ENCODE results near the gene KRT78.
A peak's percentile ranks its signal among the peaks of the same experiment; 100 is the strongest.
"Not testable (repeated sequence)": the region's sequence is repeated elsewhere in the genome, so short reads cannot be mapped to it uniquely, and the experiment has no call there.

The KRT78 gene

GRCh38 chr12:52848661-52849255, at the start of gene KRT78:
Gene KRT78 (minus strand): TSS chr12:52848994. CDS start chr12:52848930, 64 bp downstream.
- no peak for DNase-seq

- no peak for DNase-seq
These were observed 47.7 kb upstream of the KRT78 start for GRCh38 chr12:52896190-52897100.

GRCh38 chr12:52895726-52896189, 47.0 kb upstream of the KRT78 start:
- no peak for DNase-seq

- DNase-seq: no peak
These were observed 44.2 kb upstream of the KRT78 start for GRCh38 chr12:52892974-52893373.

- DNase-seq: no peak
These were observed 43.5 kb upstream of the KRT78 start for GRCh38 chr12:52892207-52892852.

- no peak for DNase-seq
These were observed 42.2 kb upstream of the KRT78 start for GRCh38 chr12:52891044-52891443.

GRCh38 chr12:52890417-52890816, 41.6 kb upstream of the KRT78 start:
- no peak for DNase-seq

- DNase-seq: peak; percentile 64
These were observed 35.9 kb upstream of the KRT78 start for GRCh38 chr12:52884526-52885293.

GRCh38 chr12:52880499-52880898, 31.7 kb upstream of the KRT78 start:
- DNase-seq: not testable (repeated sequence)

GRCh38 chr12:52879394-52880351, 30.9 kb upstream of the KRT78 start:
- DNase-seq: peak; percentile 88

- no peak for DNase-seq
These were observed 30.0 kb upstream of the KRT78 start for GRCh38 chr12:52878507-52879393.

- DNase-seq: no peak
These were observed 28.4 kb upstream of the KRT78 start for GRCh38 chr12:52877242-52877641.

GRCh38 chr12:52876372-52876771, 27.6 kb upstream of the KRT78 start:
- DNase-seq: no peak

- DNase-seq: peak; percentile 65
These were observed 26.0 kb upstream of the KRT78 start for GRCh38 chr12:52874573-52875435.

GRCh38 chr12:52873832-52874572, 25.2 kb upstream of the KRT78 start:
- peak; percentile 96 for DNase-seq

GRCh38 chr12:52873513-52873831, 24.7 kb upstream of the KRT78 start:
- DNase-seq: no peak

- no peak for DNase-seq
These were observed 24.0 kb upstream of the KRT78 start for GRCh38 chr12:52872644-52873389.

All from EL (cell line).